GM10847 (cell line): ENCODE results near the gene CATSPERD.

Source experiments
- POLR2A ChIP-seq: IDR thresholded peaks from 2 replicates; pipeline ENCODE4 v1.6.1; 2011; ENCODE audit not compliant: insufficient read length; ENCODE audit errors: extremely low read depth

The CATSPERD gene

GRCh38 chr19:5799247-5800241, 79.1 kb downstream of the CATSPERD start:
- no peak for TF ChIP-seq POLR2A

GRCh38 chr19:5800361-5801270, 80.2 kb downstream of the CATSPERD start:
- no peak for TF ChIP-seq POLR2A

DNA sequence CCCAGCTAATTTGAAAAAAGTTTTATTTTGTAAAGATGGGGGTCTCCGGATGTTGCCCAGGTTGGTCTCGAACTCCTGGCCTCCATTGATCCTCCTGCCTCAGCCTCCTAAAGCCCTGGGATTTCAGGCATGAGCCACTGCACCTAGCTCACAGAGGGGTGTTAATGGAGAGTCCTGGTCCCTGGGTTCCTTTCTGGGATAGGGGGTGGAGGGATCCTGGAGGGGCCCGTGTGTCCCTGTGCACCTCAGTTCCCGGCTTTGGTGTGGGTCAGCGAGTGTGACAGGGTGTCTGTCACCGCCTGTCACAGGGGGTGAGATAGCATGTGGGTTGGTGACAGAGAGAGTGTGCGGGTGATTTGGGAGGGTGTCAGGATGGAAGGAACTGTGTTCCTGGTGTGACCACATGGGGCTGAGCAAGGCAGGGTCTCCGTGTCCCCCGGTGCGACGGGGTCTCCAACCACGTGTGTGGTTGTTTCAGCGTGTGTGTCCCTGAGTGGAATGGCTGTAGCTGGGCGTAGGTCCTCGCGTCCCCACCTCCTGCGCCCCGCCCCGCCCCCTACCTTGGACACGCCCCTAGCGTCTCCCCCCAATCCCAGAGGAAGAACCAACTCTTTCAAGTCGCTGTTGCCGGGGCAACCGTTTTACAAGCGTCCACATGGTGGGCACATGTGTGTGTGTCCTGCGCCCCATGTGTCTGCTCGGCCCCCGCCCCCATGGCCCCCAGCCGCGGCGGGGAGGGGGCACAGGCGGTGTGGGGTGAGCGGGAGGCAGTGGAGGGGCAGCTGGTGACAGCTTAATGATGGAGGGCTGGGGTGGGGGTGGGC, 81.6 kb downstream of the CATSPERD start:
- no peak for TF ChIP-seq POLR2A

- TF ChIP-seq POLR2A, result no peak
Measured at GRCh38 chr19:5803441-5803751, 83.0 kb downstream of the CATSPERD start.

- TF ChIP-seq POLR2A, result no peak
Measured at GRCh38 chr19:5803752-5804515, 83.5 kb downstream of the CATSPERD start.

DNA sequence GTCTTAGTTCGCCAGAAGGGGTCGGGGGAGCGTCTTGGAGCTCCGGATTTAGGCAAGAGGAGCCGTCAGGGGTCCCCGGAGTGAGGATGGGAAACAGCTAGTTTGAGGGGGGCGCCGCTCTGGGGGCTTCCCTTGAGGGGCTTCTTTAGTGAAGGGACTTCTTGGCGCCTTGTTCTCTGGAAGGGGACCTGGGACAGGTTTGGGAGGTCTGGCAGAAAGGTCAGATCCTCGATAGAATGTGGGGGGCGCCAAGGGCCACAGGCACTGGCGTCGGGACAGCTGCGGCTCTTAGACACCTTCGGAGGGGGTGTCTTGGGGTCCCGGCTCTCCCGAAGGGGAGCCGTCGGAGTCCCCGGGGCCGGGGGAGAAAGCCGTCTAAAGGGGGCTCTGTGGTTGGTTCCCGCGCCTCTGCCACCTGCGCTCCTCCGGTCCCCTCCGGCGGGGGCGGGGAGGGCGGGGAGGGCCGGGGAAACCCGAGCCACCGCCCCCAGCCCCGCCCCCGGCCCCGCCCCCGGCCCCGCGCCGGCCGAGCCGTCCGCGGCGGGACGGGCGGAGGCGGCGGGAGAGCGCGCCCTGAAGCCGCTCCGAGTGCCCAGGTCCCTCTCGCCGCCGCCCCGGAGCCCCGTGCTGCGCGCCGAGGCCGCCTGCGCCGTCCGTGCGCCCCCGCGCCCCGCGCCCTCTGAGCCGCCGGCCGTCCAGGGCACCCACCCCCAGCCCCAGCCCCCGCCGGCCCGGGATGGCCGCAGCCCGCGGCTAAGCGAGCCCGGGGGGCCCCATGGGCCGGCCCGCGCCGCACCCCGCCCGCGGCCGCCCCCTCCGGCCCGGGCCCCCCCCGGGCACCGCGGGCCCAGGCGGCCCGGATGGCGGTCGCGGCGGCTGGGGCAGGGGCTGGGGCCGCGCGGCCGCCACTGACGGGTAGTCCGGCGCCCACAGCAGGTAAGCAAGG, 84.4 kb downstream of the CATSPERD start, which contains the start of gene NRTN:
Gene NRTN (plus strand): TSS at position 552 of the 946 bp plus-strand sequence. CDS start 19,099 bp downstream, outside the sequence.
- TF ChIP-seq POLR2A, result no peak

DNA sequence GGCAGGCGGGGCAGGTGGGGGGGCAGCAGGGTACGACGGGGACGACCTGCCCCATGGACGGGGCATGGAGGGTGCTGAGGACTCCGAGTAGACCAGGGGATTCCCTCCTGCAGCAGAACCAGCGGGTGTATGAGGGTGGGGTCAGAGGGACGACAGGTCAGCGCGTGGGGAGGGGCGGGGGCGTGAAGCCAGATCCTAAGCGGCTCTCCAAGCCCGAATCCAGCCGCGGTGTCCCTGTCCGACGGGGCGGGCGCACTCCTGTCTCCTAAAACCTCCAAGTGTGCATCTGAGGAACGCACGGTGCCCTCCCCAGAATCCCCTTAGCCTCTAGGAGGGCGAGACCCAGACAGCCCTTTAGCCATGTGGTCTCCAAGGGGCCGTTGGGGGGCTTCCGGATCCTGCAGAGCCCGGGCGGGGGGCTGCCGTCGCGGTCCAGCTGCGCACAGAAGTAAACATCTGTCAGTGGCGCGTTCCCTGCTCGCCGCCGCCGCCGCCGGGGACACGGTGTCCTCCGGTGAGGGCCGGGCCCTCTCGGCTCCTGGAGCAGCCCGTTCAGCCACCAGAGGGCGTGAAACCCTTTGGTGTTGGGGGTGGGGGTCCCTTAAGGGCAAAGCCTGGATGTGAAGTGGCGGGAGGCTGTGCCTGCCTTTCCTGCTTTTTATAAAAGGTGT, 85.2 kb downstream of the CATSPERD start:
- no peak for TF ChIP-seq POLR2A

DNA sequence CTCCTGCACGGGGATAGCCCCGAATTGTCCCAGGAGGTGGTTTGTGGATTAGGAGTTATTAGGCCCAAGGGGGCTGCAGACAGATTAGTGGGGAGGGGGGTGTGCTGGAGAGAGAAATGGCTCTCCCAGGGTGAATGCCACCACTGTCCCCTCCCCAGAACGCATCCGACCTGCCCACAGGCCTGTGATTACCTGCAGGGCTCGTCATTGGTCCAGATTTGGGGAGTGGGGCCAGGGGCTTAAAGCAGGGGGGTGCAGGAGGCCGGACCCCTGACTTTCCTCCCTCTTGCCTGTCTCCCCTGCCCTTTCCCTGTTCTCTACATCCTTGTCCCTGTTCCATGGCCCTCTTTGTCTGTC, 85.7 kb downstream of the CATSPERD start:
- TF ChIP-seq POLR2A, result no peak

GRCh38 chr19:5806905-5807304, 86.5 kb downstream of the CATSPERD start:
- no peak for TF ChIP-seq POLR2A

GRCh38 chr19:5808120-5808816, 87.8 kb downstream of the CATSPERD start:
- TF ChIP-seq POLR2A, result no peak

GRCh38 chr19:5809053-5809452, 88.6 kb downstream of the CATSPERD start:
- no peak for TF ChIP-seq POLR2A

DNA sequence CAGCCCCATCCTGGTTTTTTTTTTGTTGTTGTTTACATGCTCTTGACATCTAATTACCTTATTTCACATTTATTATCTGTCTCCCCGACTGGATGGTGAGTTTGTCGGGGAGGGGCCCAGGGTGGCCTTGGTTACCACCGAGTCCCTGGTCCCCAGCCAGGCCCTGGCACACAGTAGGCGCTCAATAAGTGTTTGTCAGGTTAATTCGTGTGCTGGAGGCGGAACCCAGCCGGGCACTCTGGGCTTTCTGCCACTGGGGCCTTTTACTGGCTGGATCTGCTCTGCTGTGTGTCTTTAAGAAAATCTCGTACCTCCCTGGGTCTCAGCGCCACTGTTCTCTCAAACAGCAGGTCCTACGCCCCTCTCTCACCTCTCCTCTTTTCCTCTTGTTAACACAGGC, 89.0 kb downstream of the CATSPERD start:
- no peak for TF ChIP-seq POLR2A

DNA sequence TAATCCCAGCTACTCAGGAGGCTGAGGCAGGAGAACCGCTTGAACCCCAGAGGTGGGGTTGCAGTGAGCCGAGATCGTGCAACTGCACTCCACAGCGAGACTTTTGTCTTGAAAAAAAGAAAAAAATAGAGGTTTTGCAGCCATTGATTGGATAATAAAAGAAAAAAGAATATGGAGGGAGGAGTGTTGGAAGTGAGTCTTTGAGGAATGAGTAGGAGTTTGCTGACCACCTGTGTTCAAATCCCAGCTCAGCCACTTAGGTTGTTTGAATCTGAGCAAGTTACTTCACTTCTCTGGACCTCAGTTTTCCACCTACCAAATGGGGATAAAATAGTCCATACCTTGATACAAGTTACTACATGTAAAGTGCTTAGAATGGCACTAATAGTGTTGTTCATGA, 90.7 kb downstream of the CATSPERD start:
- TF ChIP-seq POLR2A, result no peak
